Thoracic aorta (tissue), 2 donors: ENCODE data around the gene IGSF1. TPM values are rescaled to one million over a fixed set of nuclear protein-coding genes. Genes with fewer than 3 reads are reported as not detected.

Source experiments
- ATAC-seq: fragments of 150-250 bp; one replicate; pipeline ENCODE4 v1.8.0; 2017; ENCODE audit warnings: low read depth; ENCODE audit not compliant: insufficient number of reproducible peaks, low FRiP score
- DNase-seq: peaks from one replicate; pipeline ENCODE4 v3.0.0-alpha.2; 2020; ENCODE audit warnings: low spot score
- H3K27ac ChIP-seq, 2 donors: fragments of 200-600 bp; sonication (generic); 1 replicate in 1 of 2; 2 replicates in 1 of 2; pipeline ENCODE4 v1.5.1; 2016; ENCODE audit warnings: mild to moderate bottlenecking in 2 of 2, moderate library complexity in 2 of 2
- H3K27me3 ChIP-seq: fragments of 200-600 bp; sonication (generic); replicated peaks from 2 replicates; pipeline ENCODE4 v1.6.0; 2016; ENCODE audit warnings: mild to moderate bottlenecking; ENCODE audit not compliant: insufficient read depth
- H3K36me3 ChIP-seq: fragments of 200-600 bp; sonication (generic); one replicate; pipeline ENCODE4 v1.5.1; 2016
- H3K4me1 ChIP-seq, 2 donors: fragments of 200-600 bp; sonication (generic); 1 replicate in 1 of 2; 2 replicates in 1 of 2; pipeline versions ENCODE4 v1.5.1 to v1.6.0; 2016; ENCODE audit warnings: low read depth in 2 of 2, mild to moderate bottlenecking in 1 of 2; ENCODE audit not compliant: control insufficient read depth in 1 of 2
- H3K4me3 ChIP-seq: fragments of 200-600 bp; sonication (generic); 2 replicates; pipeline ENCODE4 v1.5.1; 2016; ENCODE audit warnings: mild to moderate bottlenecking
- H3K9me3 ChIP-seq: fragments of 200-600 bp; sonication (generic); 2 replicates; pipeline ENCODE4 v1.5.1; 2016
- CTCF ChIP-seq: fragments of 200-600 bp; sonication (generic); IDR thresholded peaks from one replicate; pipeline ENCODE4 v1.5.1; 2019; ENCODE audit warnings: antibody characterized with exemption
- total RNA-seq, 2 donors: library from RNA; depleted of rRNA; stranded (reverse); fragments of >200 nt; gene quantifications; one replicate each; pipeline versions ENCODE4 v1.1.0 to v1.2.3, GENCODE V29; 2016

Gene IGSF1
- total RNA-seq, 2 donors from 2014 or later, result 1.2 to 8.4 TPM

- Histone ChIP-seq H3K27ac (no peak overlapping the region), H3K4me3 (no peak overlapping the region), H3K9me3 (no peaks in the 10 kb centered on the region), H3K27me3 (no peaks in the 10 kb centered on the region), H3K4me1 (no peaks in the 10 kb centered on the region), H3K36me3 (no peaks in the 10 kb centered on the region)
- DNase-seq (no peak), ATAC-seq (no peak)
- no peak for TF ChIP-seq CTCF
Observed at GRCh38 chrX:131225078-131225477, 64.0 kb downstream of the IGSF1 start.

Other genes with a start within 250 kb of the IGSF1 start
- gene ARHGAP36, start 231.0 kb downstream of the IGSF1 start, total RNA-seq, result not detected